ENCODE data around the gene DIO3.

DIO3 gene

DNA sequence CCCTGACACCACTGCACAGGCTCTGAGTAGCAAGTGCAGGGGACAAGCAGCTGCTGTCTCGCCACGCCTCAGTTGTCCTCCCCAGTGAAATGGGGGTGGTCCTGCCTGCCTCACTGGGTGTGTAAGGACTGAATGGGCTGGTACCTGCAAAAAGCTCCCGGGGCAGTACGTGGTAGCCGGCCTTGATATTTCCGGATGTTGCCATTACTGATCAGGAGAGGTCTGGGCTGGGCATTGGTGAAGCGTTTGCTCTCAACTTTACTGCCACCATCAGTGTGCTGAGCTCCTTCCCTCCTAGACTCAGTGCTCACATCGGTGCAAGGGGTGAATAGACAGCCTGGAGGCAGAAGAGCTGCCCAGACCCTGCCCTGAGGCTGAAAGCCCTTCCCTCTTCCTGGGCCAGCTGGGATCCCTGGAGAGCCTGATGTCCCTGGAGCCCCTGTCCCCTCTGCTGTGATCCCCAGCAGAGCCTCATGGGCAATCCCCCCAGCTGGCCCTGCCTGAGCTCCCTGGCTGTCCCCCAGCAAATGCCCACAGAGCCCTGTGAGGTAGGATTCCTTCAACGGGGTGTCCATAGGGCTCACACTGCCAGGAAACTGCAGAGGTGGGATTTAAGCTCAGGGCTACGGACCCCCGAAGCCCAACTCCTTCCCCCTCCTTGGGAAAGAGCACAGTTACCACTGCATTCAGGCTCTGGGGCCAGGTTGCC lies 18.2 kb downstream of the DIO3 start:
- in situ Hi-C loops (cut with MboI; ENCODE audit: low sequenced_read_pairs) = no loop called here

DNA sequence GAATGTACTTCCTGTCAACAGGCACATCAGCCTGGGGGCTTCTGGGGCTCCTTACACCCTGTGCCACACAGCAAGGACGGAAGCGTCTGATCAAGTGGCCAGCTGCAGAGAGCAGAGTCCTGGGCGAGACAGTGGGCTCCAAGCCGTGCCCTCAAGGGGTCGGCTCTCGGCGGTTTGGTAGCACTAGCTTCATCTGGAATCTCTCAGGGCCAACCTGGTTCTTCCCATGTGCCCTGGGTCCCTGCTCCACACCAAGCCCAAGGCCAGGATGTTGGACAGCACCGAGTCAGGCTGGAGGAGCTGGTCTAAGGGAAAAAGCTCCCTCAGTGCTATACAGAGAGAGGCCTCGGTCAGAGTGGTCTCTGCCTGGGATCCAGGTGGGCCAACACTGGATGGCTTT lies 20.5 kb downstream of the DIO3 start:
- in situ Hi-C loops (cut with MboI; ENCODE audit: low sequenced_read_pairs) = no loop called here

- in situ Hi-C loops (cut with MboI; ENCODE audit: low sequenced_read_pairs) = no loop called here
Measured at GRCh38 chr14:101582294-101582693, 21.0 kb downstream of the DIO3 start.

- in situ Hi-C loops (cut with MboI; ENCODE audit: low sequenced_read_pairs) = no loop called here
Measured at GRCh38 chr14:101583006-101583714, 21.9 kb downstream of the DIO3 start.

GRCh38 chr14:101583715-101584054 lies 22.4 kb downstream of the DIO3 start:
- in situ Hi-C loops (cut with MboI; ENCODE audit: low sequenced_read_pairs) = no loop called here

DNA sequence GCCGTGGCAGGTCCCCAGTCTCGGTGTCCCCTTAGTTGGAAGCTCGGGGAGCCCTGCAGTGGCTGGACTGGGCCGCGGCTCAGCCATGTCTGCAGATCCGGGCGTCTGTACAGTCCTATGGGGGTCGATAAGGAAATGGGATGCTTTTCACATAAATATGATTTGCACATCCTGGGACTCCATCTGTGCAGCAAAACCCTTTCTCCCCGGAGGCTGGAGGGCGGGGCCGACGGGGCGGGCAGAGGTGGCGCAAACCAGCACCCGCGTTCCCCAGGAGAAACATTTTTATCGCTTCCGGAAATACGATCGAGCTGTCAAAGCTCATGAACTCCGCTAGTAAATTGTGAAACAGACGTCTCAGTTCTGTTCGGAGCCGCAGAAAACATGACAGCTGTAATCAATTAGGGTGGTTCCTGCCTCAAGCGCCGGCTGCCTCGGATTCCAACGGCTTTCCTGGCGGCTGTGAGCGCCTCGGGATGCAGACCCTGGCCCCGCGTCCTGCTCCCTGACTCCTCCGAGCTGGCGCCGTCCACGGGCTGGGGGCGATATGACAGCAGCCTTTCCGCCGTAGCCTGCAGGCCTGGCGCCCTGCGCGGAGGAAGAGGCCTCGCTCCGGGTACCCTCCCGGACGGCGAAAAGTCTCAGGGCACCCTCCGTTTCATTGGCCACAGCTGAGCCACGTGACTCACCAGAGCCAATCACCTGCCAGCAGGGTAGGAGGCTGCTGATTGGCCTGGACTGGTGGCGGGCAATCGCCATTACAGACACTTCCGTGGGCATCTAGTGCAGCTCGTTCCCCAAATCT lies 23.0 kb downstream of the DIO3 start:
- in situ Hi-C loops (cut with MboI; ENCODE audit: low sequenced_read_pairs) = no loop called here

DNA sequence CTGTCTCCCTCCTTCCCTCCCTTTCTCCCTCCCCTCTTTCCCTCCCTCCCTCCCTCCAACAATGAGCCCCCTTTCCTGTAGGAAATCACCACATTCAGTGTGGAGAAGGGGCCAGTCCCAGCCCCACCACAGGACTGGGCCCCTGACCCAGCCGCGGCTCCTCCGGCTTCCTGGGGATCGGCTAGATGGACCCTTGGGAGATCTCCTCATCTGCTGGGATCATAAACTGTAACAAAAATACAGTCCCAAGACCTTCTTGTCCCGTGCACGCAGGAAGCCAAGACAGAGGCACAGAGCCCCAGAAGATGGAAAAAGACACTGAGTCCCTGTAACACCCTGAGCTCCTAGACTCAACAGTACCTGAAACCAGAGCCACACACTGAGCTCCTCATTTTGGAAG lies 23.9 kb downstream of the DIO3 start:
- in situ Hi-C loops (cut with MboI; ENCODE audit: low sequenced_read_pairs) = no loop called here

- in situ Hi-C loops (cut with MboI; ENCODE audit: low sequenced_read_pairs) = no loop called here
Measured at GRCh38 chr14:101586531-101587430, 25.5 kb downstream of the DIO3 start.

- in situ Hi-C loops (cut with MboI; ENCODE audit: low sequenced_read_pairs) = no loop called here
Measured at GRCh38 chr14:101587441-101587911, 26.2 kb downstream of the DIO3 start.

DNA sequence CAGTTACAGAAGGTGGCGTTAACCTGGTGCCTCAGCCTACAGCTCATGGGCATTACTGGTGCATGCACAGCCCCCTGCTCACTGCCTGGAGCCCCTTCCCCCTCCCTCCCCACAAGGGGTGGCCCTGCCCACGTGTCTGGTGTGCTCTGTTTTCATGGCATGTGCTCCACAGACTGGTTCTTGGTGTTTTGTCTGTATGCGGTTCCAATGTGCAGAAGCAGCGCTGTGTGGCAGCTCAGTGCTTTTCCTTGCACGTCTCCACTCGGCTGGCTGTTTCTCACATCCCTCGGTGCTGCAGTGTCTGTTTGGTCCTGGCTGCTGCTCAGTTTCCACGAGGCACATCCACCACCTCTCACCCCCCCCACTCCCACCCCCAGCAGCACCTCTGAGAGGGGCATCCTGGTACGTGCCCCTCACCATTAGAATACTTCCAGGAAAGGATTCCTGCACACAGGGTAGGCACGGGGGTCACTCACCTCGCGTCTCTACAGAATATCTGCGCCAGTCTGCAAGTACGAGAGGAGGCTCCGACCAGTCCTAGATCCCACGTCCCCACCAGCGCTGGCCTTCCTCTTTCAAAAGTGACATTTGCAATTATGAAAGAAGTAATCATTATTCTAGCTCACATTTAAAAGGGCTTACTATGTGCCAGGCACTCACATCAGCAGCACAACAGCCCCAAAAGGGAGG lies 27.1 kb downstream of the DIO3 start:
- in situ Hi-C loops (cut with MboI; ENCODE audit: low sequenced_read_pairs) = no loop called here

DNA sequence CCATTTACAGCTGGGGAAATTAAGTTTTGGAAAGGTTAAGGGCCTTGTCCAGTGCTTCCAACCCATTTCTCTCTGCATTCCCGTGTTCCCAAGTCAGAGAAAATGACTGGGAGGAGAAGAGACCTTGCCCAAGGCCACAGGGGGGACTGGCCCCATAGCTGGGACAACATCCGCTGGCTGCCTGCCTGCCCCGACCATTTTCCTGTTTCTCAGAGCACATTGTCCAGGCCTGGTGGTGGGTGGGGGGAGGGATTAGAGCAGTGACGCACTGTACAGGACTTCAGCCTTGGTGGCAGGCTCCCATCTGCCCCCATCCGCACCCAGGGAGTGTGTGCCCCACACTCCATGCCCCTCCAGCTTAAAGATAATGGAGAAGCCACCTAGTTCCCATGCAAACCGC lies 27.7 kb downstream of the DIO3 start:
- in situ Hi-C loops (cut with MboI; ENCODE audit: low sequenced_read_pairs) = no loop called here

DNA sequence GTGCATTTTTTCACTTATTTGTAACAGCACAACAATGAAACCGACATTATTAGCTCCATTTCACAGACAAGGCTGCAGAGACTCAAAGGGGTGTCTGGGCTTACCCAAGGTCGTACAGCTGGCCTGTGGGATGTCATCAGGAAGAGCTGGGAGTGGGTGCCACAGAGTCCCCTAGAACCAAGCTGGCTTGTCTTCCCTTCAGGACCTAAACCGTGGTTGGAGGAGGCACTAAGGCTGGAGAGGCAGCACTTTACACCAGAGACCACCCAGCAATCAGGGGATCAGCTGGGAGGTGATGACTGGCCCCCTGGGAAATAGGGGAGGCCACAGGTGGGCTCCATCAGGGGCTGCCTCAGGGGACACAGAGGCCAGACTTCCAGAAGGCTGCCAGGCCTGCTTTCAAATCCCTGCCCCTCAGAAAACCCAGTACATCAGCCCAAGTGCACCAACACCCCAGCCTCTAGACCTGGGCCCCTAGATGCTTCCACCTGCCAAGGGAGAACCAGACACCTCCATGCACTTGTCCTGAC lies 28.3 kb downstream of the DIO3 start:
- in situ Hi-C loops (cut with MboI; ENCODE audit: low sequenced_read_pairs) = no loop called here

DNA sequence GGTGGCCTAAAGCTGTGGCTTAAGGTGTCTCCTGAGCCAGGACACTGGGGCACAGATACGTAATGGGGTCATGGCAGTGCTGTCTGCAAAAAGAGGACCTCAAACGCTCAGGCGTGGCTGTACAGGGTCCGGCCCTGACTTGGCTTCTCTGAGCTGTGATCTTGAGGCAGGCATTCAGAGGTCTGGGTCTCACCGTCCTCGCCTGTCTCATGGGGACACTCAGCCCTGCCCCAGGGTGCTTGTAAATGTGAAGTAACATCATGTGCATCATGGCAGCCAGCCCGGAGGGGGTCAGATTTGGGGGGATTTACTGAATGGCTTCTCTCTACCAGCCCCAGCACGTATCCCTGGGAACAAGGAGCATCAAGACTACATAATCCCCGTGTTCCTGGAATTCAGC lies 28.8 kb downstream of the DIO3 start:
- in situ Hi-C loops (cut with MboI; ENCODE audit: low sequenced_read_pairs) = no loop called here

DNA sequence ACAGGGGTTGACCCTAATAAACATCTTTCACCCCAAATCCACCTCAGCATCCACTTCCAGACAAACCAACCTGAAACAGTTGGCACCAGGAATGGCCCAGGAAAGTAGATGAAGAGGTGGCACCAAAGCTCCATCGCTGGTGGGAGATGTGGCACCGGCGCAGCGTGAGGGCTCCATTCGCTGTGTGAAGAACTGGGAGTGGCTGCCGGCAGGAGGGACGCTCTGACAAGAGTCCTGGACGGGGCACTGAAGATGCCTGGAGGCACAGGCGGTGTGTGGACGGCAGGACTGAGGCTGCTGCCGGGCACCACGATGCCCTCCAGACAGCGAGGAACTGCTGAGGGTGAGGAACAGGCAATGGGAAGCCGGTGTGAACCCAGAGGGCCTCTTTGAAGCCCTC lies 29.3 kb downstream of the DIO3 start:
- in situ Hi-C loops (cut with MboI; ENCODE audit: low sequenced_read_pairs) = no loop called here

DNA sequence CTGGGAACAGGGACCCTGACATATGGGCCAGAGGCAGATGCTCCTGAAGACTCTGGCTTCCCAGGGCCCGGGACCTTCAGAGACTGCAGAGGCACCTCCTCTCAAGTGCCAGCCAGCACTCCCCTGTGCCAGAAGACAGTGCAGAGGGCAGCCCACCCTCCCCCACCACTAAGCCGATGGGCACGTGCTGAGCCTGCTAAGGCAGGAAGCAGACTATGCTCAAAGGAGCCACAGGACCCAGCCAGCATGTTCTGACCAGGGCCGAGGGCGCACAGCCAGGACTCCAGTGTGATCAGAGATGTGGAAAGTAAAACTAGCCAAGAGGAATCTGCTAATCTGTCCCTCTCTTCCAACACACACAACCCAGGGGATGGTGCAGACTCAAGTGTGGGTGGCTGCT lies 29.8 kb downstream of the DIO3 start:
- in situ Hi-C loops (cut with MboI; ENCODE audit: low sequenced_read_pairs) = no loop called here

DNA sequence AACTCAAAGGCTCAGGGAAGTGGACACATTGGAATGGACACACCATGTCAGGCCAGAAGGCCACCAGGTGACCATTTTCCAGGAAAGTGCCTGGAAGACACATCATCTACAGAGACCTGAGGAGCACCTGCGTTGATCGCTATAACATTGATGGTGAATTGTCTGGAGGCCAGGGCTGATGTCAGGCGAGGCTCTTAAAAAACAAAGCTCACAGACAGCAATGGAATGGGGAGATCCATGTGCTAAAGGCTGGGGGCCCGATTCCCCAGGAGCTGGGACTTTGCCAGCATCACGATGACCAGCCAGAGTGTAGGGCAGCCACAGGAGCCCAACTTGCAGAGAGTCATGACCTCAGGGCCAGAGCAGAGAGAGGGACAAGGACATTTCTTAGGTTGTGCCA lies 30.3 kb downstream of the DIO3 start:
- in situ Hi-C loops (cut with MboI; ENCODE audit: low sequenced_read_pairs) = no loop called here

- in situ Hi-C loops (cut with MboI; ENCODE audit: low sequenced_read_pairs) = no loop called here
Measured at GRCh38 chr14:101593411-101594238, 32.3 kb downstream of the DIO3 start.

GRCh38 chr14:101594511-101595148 lies 33.3 kb downstream of the DIO3 start:
- in situ Hi-C loops (cut with MboI; ENCODE audit: low sequenced_read_pairs) = no loop called here

DNA sequence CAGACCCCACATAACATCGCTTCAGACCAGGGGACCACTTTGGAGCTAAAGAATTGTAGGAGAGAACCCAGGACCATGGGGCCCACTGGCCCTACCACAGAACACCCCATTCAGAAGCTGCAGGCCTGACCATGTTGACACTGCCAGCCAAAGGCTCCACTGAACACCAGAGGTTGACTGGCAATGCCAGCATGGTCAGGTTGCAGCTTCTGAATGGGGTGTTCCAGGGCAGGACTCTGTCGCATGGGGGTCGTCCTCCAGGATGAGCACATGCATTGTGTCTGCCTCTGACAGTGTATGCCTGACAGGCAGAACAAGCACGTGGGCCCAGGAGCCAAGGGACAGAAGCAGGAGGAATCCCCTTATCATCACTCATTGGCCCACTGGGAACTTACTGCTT lies 34.1 kb downstream of the DIO3 start:
- in situ Hi-C loops (cut with MboI; ENCODE audit: low sequenced_read_pairs) = no loop called here
